ENCODE measurements around the gene KCND3.

The KCND3 gene

DNA sequence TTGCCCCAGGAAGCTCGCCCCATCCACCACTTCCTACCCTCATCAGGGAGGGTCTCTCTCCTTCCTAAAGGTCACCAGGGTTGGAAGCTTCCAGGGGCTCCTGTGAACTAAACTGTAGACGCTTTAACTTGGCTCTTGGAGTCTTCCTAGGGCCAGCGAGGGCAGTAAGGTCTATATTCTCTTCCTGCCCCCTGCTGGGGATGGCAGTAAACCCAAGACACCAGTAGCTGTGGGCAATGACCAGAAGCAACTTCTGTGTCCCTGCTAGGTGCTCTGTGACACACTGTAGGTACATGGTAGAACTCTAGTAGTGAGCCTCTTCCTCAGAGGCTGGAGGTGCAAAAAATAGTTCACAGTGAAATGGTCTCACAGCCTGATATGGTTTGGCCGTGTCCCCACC is 30.0 kb downstream of the KCND3 start:
- DNase-seq (ENCODE audit: low read depth, low spot score) = no peak

DNA sequence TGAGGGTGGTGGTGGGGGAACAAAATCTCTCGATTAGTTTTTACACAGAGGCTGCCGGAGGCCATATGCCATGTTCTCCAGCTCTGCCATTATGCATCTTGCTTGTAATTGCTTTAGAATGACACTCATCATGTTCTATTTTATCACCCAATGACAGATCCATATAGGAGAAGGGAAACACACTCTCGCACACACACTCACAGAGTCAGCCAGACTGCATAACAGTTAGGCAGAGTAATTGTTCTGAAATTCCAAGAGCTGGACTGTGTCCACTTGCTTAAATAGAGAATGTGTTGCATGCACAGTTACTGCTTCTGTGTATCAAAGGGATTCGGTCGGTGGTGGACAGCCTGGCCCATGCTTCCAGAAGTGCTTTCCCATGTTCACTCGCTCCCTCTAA is 30.6 kb downstream of the KCND3 start:
- DNase-seq (ENCODE audit: low read depth, low spot score) = no peak

DNA sequence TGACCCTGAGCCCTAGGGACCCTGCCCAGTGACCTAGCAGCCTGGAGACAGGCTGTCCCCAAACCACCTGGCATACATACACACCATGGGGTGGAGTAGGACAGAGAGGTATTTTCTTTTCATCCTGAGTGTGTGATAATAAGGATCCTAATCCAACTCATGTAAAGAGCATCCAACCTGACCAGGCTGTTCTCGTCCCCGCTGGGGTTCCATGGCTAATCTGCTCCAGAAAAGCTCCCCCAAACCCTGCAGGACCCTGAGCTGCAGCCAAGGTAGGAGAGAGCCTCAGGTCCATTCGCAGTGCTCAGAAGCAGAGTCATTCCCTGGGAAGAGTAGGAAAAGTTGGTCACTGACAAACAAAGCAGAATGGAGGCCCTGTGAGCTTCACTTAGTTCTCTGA is 31.4 kb downstream of the KCND3 start:
- no peak for DNase-seq (ENCODE audit: low read depth, low spot score)

DNA sequence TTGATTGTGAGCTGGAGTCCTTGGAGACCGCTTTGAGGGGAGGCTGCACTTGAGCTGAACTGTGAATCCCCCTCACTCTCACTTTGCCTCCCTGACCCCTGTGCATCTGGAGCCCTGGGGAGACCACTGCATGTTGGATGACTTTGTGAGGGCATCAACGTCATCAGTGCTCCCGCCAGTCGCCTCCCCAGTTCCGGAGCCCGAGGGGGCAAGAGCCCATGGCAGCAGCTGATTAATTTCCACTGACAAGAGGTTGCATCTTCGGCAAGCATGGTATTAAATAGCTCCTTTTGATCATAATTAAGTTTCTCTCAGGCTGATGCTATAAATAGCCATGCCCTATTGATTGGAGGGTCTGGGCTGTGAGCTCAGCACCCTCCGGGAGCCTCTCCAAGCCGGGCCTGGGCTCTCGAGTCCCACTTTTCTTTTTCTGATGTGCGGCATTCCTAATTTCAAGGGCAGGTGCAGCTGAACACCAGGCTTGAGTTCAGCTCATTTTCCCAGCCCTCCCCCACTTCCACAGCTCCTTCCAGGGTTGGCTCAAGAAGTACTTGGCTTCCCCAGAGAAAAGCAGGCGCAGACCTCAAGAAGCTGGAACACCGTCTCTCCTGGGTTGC is 33.2 kb downstream of the KCND3 start:
- no peak for DNase-seq (ENCODE audit: low read depth, low spot score)

DNA sequence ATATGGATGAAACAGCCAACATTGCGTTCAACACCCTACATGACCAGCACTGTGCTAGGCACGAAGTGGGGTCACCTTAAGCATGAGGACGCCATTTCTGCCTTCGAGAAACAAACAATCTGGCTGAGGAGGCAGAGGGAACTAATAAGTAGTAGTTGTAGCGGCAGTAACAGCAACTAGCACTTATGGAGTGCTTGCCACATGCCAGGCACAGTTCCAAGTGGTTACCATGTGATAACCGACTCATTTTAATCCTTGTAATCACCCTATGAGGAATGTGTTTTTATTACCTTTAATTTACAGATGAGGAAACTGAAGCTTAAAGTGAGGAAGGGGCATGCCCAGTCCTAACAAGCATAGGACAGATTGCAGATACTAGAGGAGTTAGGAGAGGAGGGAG is 33.7 kb downstream of the KCND3 start:
- DNase-seq (ENCODE audit: low read depth, low spot score) = no peak

DNA sequence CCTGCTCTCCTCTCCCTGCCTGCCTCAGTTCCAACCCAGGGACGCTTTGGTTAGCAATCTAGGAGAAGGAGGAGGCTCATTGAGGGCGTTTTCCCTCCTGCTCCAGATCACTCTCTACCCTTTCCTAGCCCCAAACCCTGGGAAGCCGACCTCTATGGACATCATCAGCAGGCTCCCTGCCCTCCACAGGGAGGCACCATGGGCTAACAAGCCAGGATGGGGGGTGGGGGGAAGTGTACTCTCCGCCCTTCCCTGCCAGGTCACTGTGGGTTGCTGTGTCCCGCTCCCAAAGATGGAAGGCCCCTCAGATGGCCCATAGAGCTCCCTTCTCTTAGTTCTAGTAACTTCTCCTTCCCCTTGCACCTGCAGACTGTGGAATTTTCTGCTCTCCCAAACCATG is 35.7 kb downstream of the KCND3 start:
- no peak for DNase-seq (ENCODE audit: low read depth, low spot score)

DNA sequence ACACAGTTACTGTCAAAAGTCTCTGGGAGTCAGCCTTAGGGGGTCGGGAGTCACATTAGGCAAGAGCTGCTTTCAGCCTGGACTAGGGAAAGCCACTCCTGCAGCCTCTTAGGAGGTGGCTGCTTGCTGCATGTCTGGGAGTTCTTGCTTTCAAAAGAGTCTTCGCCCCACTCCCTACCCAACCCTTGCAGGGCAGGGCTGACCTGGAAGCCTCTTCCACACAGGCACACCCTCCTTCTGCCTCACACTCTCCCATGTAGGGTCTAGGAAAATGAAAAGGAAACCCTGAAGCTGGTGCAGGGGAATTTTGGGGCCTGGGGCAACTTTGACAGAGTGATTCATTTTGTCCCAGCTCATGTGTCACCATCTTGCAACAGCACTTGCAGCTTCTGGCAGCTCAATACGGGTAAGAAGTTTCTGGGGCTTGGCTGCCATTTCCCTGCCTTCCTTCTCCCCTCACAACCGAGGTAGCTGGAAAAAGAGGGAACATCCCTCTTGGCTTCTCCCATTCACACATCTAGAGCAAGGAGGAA is 37.3 kb downstream of the KCND3 start:
- no peak for DNase-seq (ENCODE audit: low read depth, low spot score)

DNA sequence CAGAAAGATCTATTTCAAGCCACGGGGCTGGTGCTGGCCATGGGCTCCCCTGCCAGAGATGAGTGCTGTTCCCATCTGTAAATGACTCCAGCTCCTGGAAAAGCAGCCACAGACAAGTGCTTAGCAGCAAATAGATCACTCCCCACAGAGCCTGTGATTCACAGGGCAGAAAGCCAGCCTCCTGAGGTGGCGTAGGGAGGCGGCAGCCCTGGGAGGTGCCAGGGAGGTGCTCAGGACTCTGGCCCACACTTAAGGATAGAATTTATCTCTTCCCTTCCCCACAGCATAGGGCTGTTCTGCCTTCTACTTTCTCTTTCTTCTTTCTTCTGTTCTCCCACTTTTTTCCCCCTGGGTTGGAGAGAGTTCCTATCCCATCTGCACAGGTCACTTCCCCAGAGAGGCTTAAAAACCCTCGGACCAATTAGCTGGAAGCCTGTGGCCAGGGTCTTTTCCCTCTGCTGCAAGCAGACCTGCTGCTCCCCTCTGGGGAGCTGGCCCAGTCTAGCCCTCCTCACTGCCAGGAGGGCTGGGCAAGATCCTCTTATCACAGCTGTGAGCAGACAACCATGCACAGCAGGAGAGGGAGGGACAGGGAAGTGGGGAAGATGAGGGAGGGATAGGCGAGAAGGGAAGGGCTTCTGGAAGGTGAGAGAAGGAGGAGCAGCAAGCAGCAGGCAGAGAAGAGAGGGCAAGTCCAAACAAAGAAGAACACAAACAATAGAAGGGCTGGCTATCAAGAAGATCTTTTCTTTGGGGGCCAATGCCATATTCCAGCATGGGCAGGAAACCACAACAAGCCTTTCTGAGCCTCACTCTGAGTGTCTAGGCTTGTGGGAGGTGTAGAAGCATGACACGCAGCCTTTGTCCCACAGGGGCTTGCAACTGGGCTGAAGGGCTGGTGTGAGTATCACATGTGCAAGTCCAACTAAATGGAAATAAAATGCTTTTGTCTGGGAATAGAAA is 41.0 kb downstream of the KCND3 start:
- DNase-seq (ENCODE audit: low read depth, low spot score) = no peak

DNA sequence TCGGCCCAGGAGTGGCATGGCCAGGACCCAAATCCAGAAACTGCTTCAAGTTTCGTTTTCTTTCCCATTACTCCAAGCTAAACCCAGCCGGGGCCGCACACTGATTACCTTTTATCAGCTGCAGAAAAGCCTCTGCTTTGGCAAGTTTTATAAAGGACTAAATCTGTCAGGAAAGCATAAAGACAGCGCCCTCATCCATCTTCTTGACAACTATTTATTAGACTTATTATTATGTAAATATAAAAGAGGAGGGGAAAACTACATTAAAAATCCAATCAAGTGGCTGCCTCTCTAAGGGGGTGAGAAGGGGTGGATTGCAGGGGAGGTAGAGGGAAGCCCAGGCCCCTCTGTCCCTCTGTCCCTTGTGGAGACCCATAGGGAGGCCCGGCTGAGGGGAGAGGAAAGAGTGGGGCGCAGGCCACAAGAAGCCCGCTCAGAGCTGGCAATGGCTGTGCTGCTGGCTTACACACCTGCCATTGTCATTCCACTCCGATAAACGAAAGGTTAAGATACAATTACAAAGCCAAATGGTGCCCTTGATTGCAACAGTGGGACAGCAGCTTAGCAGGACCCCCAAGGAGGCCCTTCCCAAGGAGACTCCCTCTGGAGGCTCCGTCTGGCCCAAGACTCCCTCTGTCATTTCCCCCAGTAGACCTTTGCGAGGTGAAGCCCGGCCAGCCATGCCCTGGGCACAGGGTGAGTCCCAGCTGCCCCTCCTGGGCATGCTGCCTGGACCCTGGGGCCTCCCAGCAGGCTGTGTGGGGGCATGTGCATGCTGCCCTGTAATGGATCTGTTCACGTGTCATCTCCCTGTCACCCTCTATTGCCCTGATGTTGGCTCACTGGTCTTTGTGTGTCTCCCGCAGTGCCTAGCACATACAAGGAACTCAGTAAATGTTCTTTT is 45.4 kb downstream of the KCND3 start:
- no peak for DNase-seq (ENCODE audit: low read depth, low spot score)

DNA sequence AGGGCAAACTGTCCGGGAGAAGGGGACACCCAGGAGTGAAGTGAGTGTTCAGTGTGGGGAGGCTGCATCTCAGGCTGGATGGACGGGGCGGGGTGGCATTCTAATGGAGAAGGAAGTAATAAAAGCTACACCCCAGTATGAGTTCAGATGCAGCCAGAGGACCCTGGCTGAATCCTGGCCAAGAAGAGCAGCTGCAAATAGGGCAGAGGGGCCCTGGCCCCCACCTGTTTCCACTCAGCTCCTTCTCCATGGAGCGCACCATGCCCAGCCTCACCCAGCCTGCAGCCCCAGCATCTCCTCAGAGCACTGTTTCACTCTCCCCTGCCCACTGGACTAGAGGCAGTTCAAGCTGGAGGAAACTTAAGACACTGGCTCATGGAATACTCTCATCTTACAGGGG is 46.4 kb downstream of the KCND3 start:
- no peak for DNase-seq (ENCODE audit: low read depth, low spot score)

DNA sequence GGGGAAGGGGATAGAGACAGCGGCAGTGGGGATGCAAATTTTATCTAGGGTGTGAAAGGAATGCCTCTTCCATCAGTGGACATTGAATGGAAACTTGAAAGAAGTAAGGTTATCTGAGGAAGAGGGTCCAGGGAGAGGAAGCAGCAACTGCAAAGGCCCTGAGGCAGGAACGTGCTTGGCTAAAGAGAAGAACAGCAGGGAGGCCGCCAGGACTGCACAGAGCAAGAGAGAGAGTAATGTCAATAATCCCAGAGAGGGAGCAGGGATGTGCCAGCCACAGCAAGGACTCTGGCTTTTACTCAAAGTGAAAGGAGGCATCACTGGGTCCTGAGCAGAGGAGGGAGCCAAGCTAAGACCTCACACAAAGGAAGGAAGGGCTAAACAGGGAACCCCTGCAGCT is 50.9 kb downstream of the KCND3 start:
- no peak for DNase-seq (ENCODE audit: low read depth, low spot score)

DNA sequence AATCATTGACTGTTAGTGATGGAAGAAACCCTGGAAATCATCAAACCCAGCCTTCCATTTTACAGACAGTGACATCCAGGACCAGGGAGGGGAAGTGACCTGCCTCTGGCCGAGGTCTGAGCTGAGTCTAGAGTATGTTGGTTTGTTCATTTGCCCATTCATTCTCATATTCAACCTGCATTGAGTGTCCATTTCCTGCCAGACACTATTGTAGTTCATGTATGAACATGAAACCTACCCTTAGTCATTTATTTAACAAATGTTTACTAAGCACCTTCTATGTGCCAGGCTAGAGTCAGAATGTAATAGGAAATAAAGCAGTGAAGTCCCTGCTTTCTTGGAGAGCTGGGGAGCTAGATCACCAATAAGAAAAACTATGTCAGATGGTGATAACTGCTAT is 51.3 kb downstream of the KCND3 start:
- no peak for DNase-seq (ENCODE audit: low read depth, low spot score)

DNA sequence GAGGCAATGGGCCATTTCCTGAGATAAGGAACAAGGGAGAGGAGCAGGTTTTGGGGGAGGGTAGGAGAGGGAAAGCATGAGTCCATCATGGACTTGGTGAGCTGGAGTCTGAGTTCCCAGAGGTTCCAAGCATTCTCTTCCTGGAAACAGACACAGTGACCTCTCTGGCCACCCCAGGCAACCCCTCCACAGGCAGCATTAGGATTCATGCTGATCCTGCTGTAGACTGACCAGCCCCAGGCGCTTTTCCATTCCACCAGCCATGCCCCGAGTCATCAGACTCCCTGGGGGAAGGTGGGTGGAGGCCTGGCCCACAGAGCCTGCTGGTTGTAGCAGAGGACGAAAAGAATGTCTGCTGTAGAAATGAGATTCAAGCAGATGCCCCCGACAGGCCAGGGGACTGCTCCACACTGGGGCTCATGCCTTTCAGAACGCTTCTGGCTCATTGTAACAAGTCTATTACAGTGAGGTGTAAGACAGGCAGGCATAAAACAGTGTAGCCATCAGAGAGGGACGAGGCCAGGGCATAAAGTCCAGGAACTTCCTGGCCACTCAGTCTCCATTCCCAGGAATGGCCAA is 52.2 kb downstream of the KCND3 start:
- DNase-seq (ENCODE audit: low read depth, low spot score) = no peak

DNA sequence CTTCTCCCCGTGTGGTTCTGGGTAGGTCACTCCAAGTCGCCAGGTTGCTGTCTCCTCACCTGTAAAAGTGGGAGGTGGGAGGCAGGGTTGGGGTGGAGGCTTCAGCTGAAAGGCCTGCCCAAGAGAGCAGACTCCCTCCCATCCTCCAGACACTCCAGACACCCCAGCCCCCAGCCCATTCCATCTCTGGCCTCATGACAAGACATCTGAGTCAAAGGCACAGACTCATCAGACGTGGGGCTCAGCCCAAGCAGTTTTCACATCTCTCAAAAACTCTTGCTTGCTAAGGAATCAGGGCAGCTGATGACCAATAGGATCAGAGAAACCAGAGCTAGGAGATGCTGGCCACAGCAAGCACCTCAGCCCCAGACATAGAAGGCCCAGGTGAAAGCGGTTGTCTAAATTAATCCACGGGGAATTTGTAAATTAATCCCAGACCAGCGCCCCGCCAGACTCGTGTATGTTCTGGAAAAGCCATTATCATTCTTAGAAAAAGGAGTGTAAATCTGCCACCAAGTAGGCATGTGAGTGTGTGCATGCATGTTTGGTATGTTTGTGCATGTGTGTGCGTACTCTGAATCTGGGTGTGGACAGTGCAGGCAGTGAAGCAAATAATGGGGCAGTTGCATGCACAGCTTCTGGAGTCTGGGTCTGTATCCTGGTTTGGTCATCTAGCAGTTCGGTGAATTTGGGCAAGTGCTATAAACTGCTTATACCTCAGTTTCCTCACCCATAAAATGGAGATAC is 55.2 kb downstream of the KCND3 start:
- DNase-seq (ENCODE audit: low read depth, low spot score) = no peak

DNA sequence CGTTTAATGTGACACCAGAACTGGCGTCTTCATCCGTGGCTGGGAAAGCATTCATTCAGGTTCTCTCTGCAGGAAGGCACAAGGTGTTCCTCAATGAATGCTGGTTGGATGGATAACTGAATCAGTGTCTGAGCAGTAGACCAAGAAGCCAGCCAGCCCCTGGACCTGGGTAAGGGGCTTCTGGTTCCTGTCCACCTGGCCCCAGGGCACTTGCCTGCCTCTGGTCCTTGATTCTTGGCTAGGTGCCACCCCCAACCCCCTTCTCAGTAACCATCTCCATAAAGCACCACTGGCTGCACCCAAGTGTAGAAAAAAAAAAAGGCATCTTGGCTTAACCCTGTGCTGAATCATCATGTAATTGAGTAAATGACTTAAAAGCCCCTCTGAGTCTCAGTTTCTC is 59.1 kb downstream of the KCND3 start:
- DNase-seq (ENCODE audit: low read depth, low spot score) = no peak

DNA sequence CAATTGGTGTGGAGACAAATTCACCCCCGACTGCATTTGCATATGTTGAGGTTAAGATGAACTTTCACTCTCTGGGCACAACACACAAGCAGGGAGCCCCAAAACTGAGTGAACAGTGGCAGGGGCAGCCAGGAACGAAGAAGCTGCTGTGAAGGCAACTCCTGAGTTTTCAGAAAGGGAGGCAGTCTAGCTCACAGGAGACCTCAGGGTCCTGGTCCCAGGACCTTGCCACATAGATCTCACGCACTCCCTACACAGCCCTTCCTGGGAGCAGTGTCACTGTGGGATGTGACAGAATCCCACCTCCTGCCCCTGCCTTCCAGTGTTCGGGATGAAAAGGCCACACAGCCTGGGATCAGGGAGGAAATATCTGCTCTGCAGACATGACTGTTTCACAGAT is 60.9 kb downstream of the KCND3 start:
- DNase-seq (ENCODE audit: low read depth, low spot score) = no peak

DNA sequence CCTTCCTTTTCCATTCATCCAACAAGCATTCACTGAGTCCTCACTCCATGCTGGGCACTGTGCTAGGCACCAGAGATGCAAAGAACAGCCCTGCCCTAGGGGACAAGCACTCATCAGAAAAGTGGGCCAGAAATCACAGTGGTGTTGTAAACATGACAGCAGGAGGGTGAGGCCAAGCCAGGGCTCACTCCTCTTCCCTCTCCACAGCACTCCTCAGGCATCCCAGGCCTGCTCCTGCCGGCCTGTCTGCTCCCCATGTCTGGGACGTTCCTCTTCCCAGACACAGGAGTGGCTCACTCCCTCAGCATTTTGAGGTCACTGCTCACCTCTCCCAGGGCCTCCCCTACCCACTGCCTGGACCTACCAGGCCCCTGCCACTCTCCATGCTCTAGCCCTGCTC is 61.8 kb downstream of the KCND3 start:
- DNase-seq (ENCODE audit: low read depth, low spot score) = no peak

DNA sequence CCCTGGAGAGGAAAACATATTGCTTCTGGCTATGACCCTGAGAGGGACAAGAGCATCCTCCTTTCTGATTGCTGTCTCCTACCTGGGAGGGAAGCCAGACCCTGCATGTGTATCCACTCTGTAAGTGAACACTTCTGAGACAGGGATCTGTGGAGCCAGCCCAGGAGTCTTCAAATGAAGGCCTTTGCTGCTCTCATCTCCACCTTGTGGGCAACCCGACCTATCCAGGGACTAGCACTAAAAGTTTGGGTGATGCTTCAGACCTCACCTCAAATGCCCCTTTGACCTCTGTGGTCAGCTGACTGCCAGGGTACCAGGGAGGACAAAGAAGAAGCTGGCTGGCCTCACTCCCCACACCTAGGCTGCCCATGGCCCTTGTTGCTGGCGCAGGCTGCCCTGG is 64.7 kb downstream of the KCND3 start:
- DNase-seq (ENCODE audit: low read depth, low spot score) = no peak

DNA sequence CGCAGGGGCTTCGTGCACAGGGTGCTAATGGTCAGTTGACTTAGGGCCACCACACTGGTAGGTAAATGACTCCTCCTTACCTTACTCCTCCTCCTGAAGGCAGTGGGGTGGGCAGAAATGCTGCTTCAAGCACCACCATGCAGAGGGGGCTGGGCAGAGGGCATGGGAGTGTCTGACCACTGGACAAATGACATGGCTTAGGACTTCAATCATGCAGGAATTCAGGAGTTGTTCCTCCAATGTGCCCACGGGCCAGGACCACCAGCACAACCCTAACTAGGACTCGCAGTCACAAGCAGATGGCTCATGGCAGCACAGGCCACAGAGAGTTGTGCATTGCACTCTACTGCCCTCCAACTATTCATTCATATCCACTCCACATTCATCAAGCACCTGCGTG is 65.7 kb downstream of the KCND3 start:
- DNase-seq (ENCODE audit: low read depth, low spot score) = no peak

DNA sequence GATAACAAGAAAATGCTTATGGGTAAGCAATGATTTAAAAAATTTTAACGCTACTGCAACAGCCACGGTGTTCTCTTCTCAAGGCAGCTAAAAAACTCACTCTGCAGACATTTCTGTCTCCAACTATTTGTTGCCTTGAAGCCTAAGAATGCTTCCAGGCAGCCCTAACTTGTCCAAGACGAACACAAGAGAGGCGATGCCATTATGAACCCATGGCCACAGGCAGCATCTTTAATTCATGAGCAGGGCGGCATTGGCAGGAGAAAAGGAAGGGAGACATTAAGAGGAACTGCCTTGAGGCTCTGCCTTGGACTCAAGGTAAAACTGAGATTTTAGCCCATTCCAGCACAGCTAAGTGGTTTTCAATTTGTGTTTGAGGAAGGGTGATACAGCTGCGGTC is 67.5 kb downstream of the KCND3 start:
- DNase-seq (ENCODE audit: low read depth, low spot score) = no peak

Data from smooth muscle cell of the brain vasculature (primary cell).